CD4-positive, alpha-beta T cell (primary cell): Measurements from ENCODE around the gene FRMD4B. TPM values are rescaled to one million over a fixed set of nuclear protein-coding genes. Genes with fewer than 3 reads are reported as not detected.
A peak's percentile ranks its signal among the peaks of the same experiment; 100 is the strongest.

Experiments used
- ATAC-seq: fragments of 200-7000 bp; cut with Tn5 transposase; one replicate; pipeline ENCODE4 v1.10.0; 2022; ENCODE audit warnings: mild to moderate bottlenecking; ENCODE audit not compliant: poor library complexity
- CTCF ChIA-PET: fragments of 350-600 bp; sonication (Branson Sonifier 250); formaldehyde crosslinking; loops from one replicate; lab custom pipeline; 2021; ENCODE audit warnings: antibody characterized with exemption, inconsistent platforms; lab: Charles Lee
- POLR2A ChIA-PET: fragments of 350-600 bp; sonication (Branson Sonifier 250); formaldehyde crosslinking; loops from one replicate; lab custom pipeline; 2021; ENCODE audit warnings: antibody characterized with exemption, inconsistent platforms; lab: Charles Lee
- DNase-seq, 14 experiments: peaks; one replicate each; pipeline ENCODE4 v3.0.0-alpha.2; 2013 to 2020; ENCODE audit warnings: mixed read lengths in 2 of 14
- H3K27ac ChIP-seq, 2 donors: one replicate each; pipeline versions ENCODE4 v1.5.1 to v1.7.0; 2013; ENCODE audit warnings: low read length in 2 of 2, low read depth in 1 of 2, mild to moderate bottlenecking in 1 of 2
- H3K27me3 ChIP-seq, 2 experiments: 1 replicate in 1 of 2; 2 replicates in 1 of 2; pipeline versions ENCODE4 v1.6.1 to v1.7.0; 2013; ENCODE audit warnings: low read length in 2 of 2, control low read depth in 1 of 2, mild to moderate bottlenecking in 1 of 2, moderate library complexity in 1 of 2; ENCODE audit not compliant: insufficient read depth in 2 of 2, control insufficient read depth in 1 of 2
- H3K36me3 ChIP-seq: one replicate; pipeline ENCODE4 v1.6.1; 2013; ENCODE audit warnings: low read length, control low read depth; ENCODE audit not compliant: insufficient read depth
- H3K4me1 ChIP-seq: one replicate; pipeline ENCODE4 v1.6.1; 2013; ENCODE audit warnings: low read length, control low read depth; ENCODE audit not compliant: insufficient read depth
- H3K4me3 ChIP-seq: one replicate; pipeline ENCODE4 v1.5.1; 2013; ENCODE audit warnings: mild to moderate bottlenecking, low read length, moderate library complexity
- H3K9me3 ChIP-seq, 2 experiments: 1 replicate in 1 of 2; 2 replicates in 1 of 2; pipeline versions ENCODE4 v1.6.1 to v1.7.0; 2013; ENCODE audit warnings: low read length in 2 of 2, mild to moderate bottlenecking in 2 of 2, control low read depth in 1 of 2, moderate library complexity in 1 of 2; ENCODE audit not compliant: control insufficient read depth in 1 of 2, insufficient read depth in 1 of 2
- H3K27ac Mint-ChIP-seq: one replicate; pipeline ENCODE4 v1.8.0; 2020; ENCODE audit warnings: mixed read lengths
- H3K27me3 Mint-ChIP-seq: one replicate; pipeline ENCODE4 v1.8.0; 2021; ENCODE audit warnings: mixed read lengths
- H3K36me3 Mint-ChIP-seq: one replicate; pipeline ENCODE4 v1.8.0; 2021; ENCODE audit warnings: low read depth, mixed read lengths
- H3K4me1 Mint-ChIP-seq: one replicate; pipeline ENCODE4 v1.8.0; 2021; ENCODE audit warnings: low read depth, mixed read lengths
- H3K4me3 Mint-ChIP-seq: one replicate; pipeline ENCODE4 v1.8.0; 2020; ENCODE audit warnings: mild to moderate bottlenecking, mixed read lengths
- H3K9me3 Mint-ChIP-seq: one replicate; pipeline ENCODE4 v1.8.0; 2020; ENCODE audit warnings: mixed read lengths
- CTCF ChIP-seq: fragments of 200-600 bp; IDR thresholded peaks from one replicate; pipeline ENCODE4 v1.8.0; 2022; ENCODE audit warnings: antibody characterized with exemption, mild to moderate bottlenecking
- intact Hi-C, 2 experiments: fragments of 100-400 bp; cut with DNase I in 1 of 2; cut with micrococcal nuclease in 1 of 2; formaldehyde crosslinking; loops; one replicate each; pipeline versions ENCODE4 v1.15.1 to v1.9.0; 2023 to 2025; cut with DNase I, micrococcal nuclease
- total RNA-seq, 174 experiments: library from RNA in 2 of 174; stranded (reverse) in 2 of 174; gene quantifications; one replicate each; pipeline ENCODE4 v1.2.3 and lab custom pipeline; 2021 to 2026

Gene FRMD4B
- total RNA-seq, 2 experiments from 2014 or later, result 5.5 to 7.7 TPM

- POLR2A ChIA-PET, result no interaction called here
- DNase-seq, result no peak
- intact Hi-C loops, result no loop called here
Measured at GRCh38 chr3:69332934-69333333, 53.0 kb downstream of the FRMD4B start.

GRCh38 chr3:69330891-69331400, 54.9 kb downstream of the FRMD4B start:
- H3K4me3 Mint-ChIP-seq, result no peak overlapping the region
- POLR2A ChIA-PET, result no interaction called here

More at GRCh38 chr3:69332934-69333333, 53.0 kb downstream of the FRMD4B start:
- no peaks in the 10 kb centered on the region for H3K36me3 ChIP-seq
- peaks cover 3% of the 10 kb centered on the region for H3K9me3 Mint-ChIP-seq
- H3K4me1 ChIP-seq, result peaks cover 11% of the 10 kb centered on the region
- TF ChIP-seq CTCF, result no peak
- H3K27ac ChIP-seq, result no peak overlapping the region
- CTCF ChIA-PET, result no interaction called here
- no peak overlapping the region for H3K4me3 Mint-ChIP-seq
- H3K36me3 Mint-ChIP-seq, result no peaks in the 10 kb centered on the region
- peaks cover 11% of the 10 kb centered on the region for H3K4me1 Mint-ChIP-seq
- H3K27me3 Mint-ChIP-seq, result no peaks in the 10 kb centered on the region
- H3K27me3 ChIP-seq, result no peaks in the 10 kb centered on the region
- no peak overlapping the region for H3K27ac Mint-ChIP-seq
- ATAC-seq, result no peak
- no peaks in the 10 kb centered on the region for H3K9me3 ChIP-seq
- H3K4me3 ChIP-seq, result no peak overlapping the region

GRCh38 chr3:69329892-69330291, 56.0 kb downstream of the FRMD4B start:
- ChIA-PET CTCF (interaction anchor here (0.9 kb wide), 1 partner anchor 24 kb away, joined by 3 read pairs; no protein-coding TSS in a partner anchor), POLR2A (no interaction called here)
- H3K9me3 ChIP-seq, result no peaks in the 10 kb centered on the region
- no peak overlapping the region for H3K27ac ChIP-seq
- peaks cover 30% of the 10 kb centered on the region for H3K4me1 Mint-ChIP-seq
- no peak for TF ChIP-seq CTCF
- H3K36me3 ChIP-seq, result no peaks in the 10 kb centered on the region
- no peak overlapping the region for H3K4me3 ChIP-seq
- no peak overlapping the region for H3K4me3 Mint-ChIP-seq
- ATAC-seq (no peak), DNase-seq (no peak)
- no peaks in the 10 kb centered on the region for H3K27me3 Mint-ChIP-seq
- H3K27ac Mint-ChIP-seq, result no peak overlapping the region
- H3K36me3 Mint-ChIP-seq, result no peaks in the 10 kb centered on the region
- no peaks in the 10 kb centered on the region for H3K9me3 Mint-ChIP-seq
- peaks cover 14% of the 10 kb centered on the region for H3K4me1 ChIP-seq
- H3K27me3 ChIP-seq, result no peaks in the 10 kb centered on the region
- intact Hi-C loops, result no loop called here

More at GRCh38 chr3:69330891-69331400, 54.9 kb downstream of the FRMD4B start:
- Mint-ChIP-seq H3K27ac (no peak overlapping the region), H3K36me3 (no peaks in the 10 kb centered on the region), H3K9me3 (peaks cover under 1% of the 10 kb centered on the region), H3K4me1 (peaks cover 30% of the 10 kb centered on the region), H3K27me3 (no peaks in the 10 kb centered on the region)
- TF ChIP-seq CTCF, result no peak
- intact Hi-C loops, result no loop called here
- Histone ChIP-seq H3K4me1 (peaks cover 14% of the 10 kb centered on the region), H3K27me3 (no peaks in the 10 kb centered on the region), H3K4me3 (no peak overlapping the region), H3K36me3 (no peaks in the 10 kb centered on the region), H3K27ac (no peak overlapping the region), H3K9me3 (no peaks in the 10 kb centered on the region)
- peak in 1 of 14 experiments; percentile 26 for DNase-seq
- CTCF ChIA-PET, result no interaction called here
- ATAC-seq, result no peak
